A673 (cell line): ENCODE results near the gene AP1AR.

Source experiments
- EZH2 ChIP-seq: fragments of 200-600 bp; sonication (generic); IDR thresholded peaks from 2 replicates; pipeline ENCODE4 v1.6.1; 2017; ENCODE audit warnings: borderline replicate concordance, low read depth, mild to moderate bottlenecking, mixed read lengths, antibody characterized with exemption, low read length; ENCODE audit not compliant: poor library complexity, severe bottlenecking
- TF ChIP-seq, protein P1 (sequence below): fragments of 300-800, 200-600 bp; sonication (generic); conservative IDR thresholded peaks from 2 replicates; pipeline ENCODE4 v1.5.1; 2017; ENCODE audit warnings: low read depth, mild to moderate bottlenecking, antibody characterized with exemption, low read length, moderate library complexity, mixed read lengths

DNA sequence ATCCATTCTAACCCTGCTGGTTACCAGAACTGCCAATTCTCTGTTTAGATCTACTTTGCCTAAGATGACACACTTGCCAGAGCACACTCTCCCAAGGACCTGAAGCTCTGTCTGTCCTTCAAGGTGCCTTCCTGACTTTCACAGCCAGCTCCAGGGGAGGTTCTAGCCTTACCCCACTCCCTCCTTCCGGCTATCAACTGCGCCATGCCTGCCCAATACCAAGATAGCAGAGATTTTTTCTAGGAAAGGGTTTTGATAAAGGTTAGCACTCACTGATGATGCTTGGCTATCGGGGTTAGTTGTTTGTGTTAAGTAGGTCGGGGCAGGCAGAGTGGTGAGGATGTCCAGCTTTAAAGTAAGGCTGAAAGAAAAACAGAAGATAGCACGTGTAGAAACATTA is 79.9 kb downstream of the AP1AR start:
- TF ChIP-seq, protein P1, sequence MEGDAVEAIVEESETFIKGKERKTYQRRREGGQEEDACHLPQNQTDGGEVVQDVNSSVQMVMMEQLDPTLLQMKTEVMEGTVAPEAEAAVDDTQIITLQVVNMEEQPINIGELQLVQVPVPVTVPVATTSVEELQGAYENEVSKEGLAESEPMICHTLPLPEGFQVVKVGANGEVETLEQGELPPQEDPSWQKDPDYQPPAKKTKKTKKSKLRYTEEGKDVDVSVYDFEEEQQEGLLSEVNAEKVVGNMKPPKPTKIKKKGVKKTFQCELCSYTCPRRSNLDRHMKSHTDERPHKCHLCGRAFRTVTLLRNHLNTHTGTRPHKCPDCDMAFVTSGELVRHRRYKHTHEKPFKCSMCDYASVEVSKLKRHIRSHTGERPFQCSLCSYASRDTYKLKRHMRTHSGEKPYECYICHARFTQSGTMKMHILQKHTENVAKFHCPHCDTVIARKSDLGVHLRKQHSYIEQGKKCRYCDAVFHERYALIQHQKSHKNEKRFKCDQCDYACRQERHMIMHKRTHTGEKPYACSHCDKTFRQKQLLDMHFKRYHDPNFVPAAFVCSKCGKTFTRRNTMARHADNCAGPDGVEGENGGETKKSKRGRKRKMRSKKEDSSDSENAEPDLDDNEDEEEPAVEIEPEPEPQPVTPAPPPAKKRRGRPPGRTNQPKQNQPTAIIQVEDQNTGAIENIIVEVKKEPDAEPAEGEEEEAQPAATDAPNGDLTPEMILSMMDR = no peak
- TF ChIP-seq EZH2 = no peak
